T-cell (primary cell): ENCODE results near the gene TEAD1. TPM values are rescaled to one million over a fixed set of nuclear protein-coding genes. Genes with fewer than 3 reads are reported as not detected.

Experiments
- ATAC-seq, 4 experiments: fragments of 200-7000 bp in 3 of 4; fragments of 150-1000 bp in 1 of 4; cut with Tn5 transposase; replicated peaks in 1 of 4; 1 replicate in 3 of 4; 2 replicates in 1 of 4; pipeline ENCODE4 v1.10.0; 2021; ENCODE audit warnings: moderate library complexity in 3 of 4, mild to moderate bottlenecking in 2 of 4, moderate number of reproducible peaks in 1 of 4
- CTCF ChIA-PET, 2 donors: fragments of 300-600 bp; sonication (Branson Sonifier 250); formaldehyde crosslinking; loops; one replicate each; lab custom pipeline; 2022; ENCODE audit warnings: antibody characterized with exemption in 2 of 2; lab: Charles Lee
- POLR2A ChIA-PET, 2 donors: fragments of 300-600 bp; sonication (Branson Sonifier 250); formaldehyde crosslinking; loops; one replicate each; lab custom pipeline; 2022; ENCODE audit warnings: antibody characterized with exemption in 2 of 2; lab: Charles Lee
- DNase-seq, 35 experiments: peaks; one replicate each; pipeline versions ENCODE4 v3.0.0 to v3.0.0-alpha.2; 2013 to 2023
- H3K27ac ChIP-seq: one replicate; pipeline ENCODE4 v1.5.1; 2013; ENCODE audit warnings: low read length
- H3K27me3 ChIP-seq, 2 experiments: replicated peaks in 1 of 2; 1 replicate in 1 of 2; 2 replicates in 1 of 2; pipeline versions ENCODE4 v1.6.1 to v1.7.0; 2013; ENCODE audit warnings: low read length in 1 of 2, mixed read lengths in 1 of 2; ENCODE audit not compliant: control insufficient read depth in 2 of 2, insufficient read depth in 2 of 2; ENCODE audit errors: extremely low read depth in 1 of 2
- H3K36me3 ChIP-seq, 2 donors: 1 replicate in 1 of 2; 2 replicates in 1 of 2; pipeline versions ENCODE4 v1.6.1 to v1.7.0; 2013; ENCODE audit warnings: low read length in 1 of 2; ENCODE audit not compliant: control insufficient read depth in 2 of 2, insufficient read depth in 1 of 2; ENCODE audit errors: extremely low read depth in 1 of 2
- H3K4me1 ChIP-seq, 2 experiments: 1 replicate in 1 of 2; 2 replicates in 1 of 2; pipeline versions ENCODE4 v1.6.1 to v1.7.0; 2013; ENCODE audit warnings: low read length in 2 of 2, mixed read lengths in 1 of 2; ENCODE audit not compliant: insufficient read depth in 2 of 2, control insufficient read depth in 1 of 2; ENCODE audit errors: extremely low read depth in 1 of 2
- H3K4me3 ChIP-seq, 2 donors: 1 replicate in 1 of 2; 2 replicates in 1 of 2; pipeline versions ENCODE4 v1.5.1 to v1.7.0; 2013; ENCODE audit warnings: mild to moderate bottlenecking in 2 of 2, low read length in 1 of 2, moderate library complexity in 1 of 2; ENCODE audit not compliant: control insufficient read depth in 1 of 2; ENCODE audit errors: extremely low read depth in 1 of 2
- H3K9me3 ChIP-seq: 2 replicates; pipeline ENCODE4 v1.7.0; 2013
- H3K27ac Mint-ChIP-seq, 2 donors: one replicate each; pipeline ENCODE4 v1.8.0; 2020 to 2021; ENCODE audit warnings: mild to moderate bottlenecking in 2 of 2, mixed read lengths in 2 of 2
- H3K27me3 Mint-ChIP-seq, 2 donors: one replicate each; pipeline ENCODE4 v1.8.0; 2021 to 2022; ENCODE audit warnings: mixed read lengths in 2 of 2
- H3K36me3 Mint-ChIP-seq: one replicate; pipeline ENCODE4 v1.8.0; 2021; ENCODE audit warnings: mixed read lengths
- H3K4me1 Mint-ChIP-seq, 3 donors: one replicate each; pipeline ENCODE4 v1.8.0; 2020 to 2022; ENCODE audit warnings: mixed read lengths in 3 of 3, mild to moderate bottlenecking in 1 of 3
- H3K4me3 Mint-ChIP-seq, 3 donors: one replicate each; pipeline ENCODE4 v1.8.0; 2020 to 2022; ENCODE audit warnings: mild to moderate bottlenecking in 3 of 3, mixed read lengths in 3 of 3, moderate library complexity in 3 of 3
- H3K9me3 Mint-ChIP-seq, 3 donors: one replicate each; pipeline ENCODE4 v1.8.0; 2020 to 2022; ENCODE audit warnings: mixed read lengths in 3 of 3
- WGBS: methylation state at CpG from one replicate; pipeline ENCODE4 v1.1.5; 2013; ENCODE audit warnings: missing lambda C conversion rate; ENCODE audit not compliant: insufficient coverage; 5-methylcytosine and 5-hydroxymethylcytosine counted together
- total RNA-seq, 35 experiments: library from RNA in 6 of 35; stranded (reverse) in 6 of 35; fragments of 120-200 nt in 1 of 35; gene quantifications; one replicate each; pipeline versions ENCODE4 v1.2.1 to v1.2.4 and lab custom pipeline; 2013 to 2026

Gene TEAD1
- total RNA-seq, 5 donors from 2014 or later (not counting 1 experiment from before 2014, with no cell fraction given), result 0.20 to 0.72 (median 0.44) TPM; not detected in 1

GRCh38 chr11:12936200-12936599, 262.0 kb downstream of the TEAD1 start:
- Histone ChIP-seq H3K4me3 (no peak overlapping the region), H3K4me1 (no peaks in the 10 kb centered on the region), H3K9me3 (no peaks in the 10 kb centered on the region), H3K36me3 (no peaks in the 10 kb centered on the region), H3K27ac (no peak overlapping the region), H3K27me3 (peaks cover 0 to 10% of the 10 kb centered on the region in 2 experiments)
- Mint-ChIP-seq H3K36me3 (no peaks in the 10 kb centered on the region), H3K4me1 (no peaks in the 10 kb centered on the region), H3K9me3 (no peaks in the 10 kb centered on the region), H3K27me3 (peaks cover 2 to 31% of the 10 kb centered on the region in 2 donors), H3K27ac (no peak overlapping the region), H3K4me3 (no peak overlapping the region)
- ATAC-seq (no peak), DNase-seq (no peak)
- ChIA-PET POLR2A (no interaction called here), CTCF (no interaction called here)
- no CpG with 5 or more reads among the region's 2 CpGs for WGBS

DNA sequence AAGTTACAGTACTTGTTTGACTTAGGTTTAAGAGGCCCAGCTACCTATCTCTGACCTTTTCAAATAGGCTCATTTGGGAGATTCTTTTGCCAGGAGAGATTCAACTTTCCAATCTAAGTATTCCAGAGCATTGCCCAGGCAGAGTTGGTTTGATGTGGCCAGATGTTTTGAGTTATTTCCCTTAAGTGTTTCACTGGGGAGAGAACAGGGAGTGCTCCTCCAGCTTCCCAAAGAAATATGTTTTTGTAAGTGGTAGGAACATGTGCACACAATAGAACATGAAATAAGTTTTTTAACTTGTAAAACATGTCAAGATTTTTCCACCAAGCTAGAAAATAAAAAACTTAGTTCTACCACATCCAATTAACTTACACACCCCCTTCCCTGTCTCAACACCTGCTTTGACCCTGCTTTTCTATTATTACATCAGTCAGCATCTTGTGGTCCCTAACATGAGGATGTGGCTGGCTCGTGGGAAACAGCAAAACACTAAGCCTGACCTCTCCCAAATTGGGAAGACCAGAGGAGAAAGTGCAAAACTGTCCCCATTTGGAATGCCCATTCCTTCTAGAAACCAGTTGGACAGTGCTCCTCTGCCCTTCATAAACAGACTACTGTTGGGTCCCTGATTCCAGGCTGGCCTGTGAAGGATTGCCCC, 264.5 kb downstream of the TEAD1 start:
- ChIA-PET CTCF (no interaction called here), POLR2A (interaction anchor here in 1 of 2 donors (0.6 kb wide), 1 partner anchor 9 kb away, joined by 14 read pairs; no protein-coding TSS in a partner anchor)
- H3K9me3 ChIP-seq, result no peaks in the 10 kb centered on the region
- H3K36me3 ChIP-seq, result no peaks in the 10 kb centered on the region
- no peak for ATAC-seq
- H3K27me3 Mint-ChIP-seq, result peaks cover 2 to 34% of the 10 kb centered on the region in 2 donors
- H3K9me3 Mint-ChIP-seq, result no peaks in the 10 kb centered on the region
- WGBS, result 38% methylated on average over 1 of the region's 1 CpG
- no peak overlapping the region for H3K4me3 Mint-ChIP-seq
- no peak for DNase-seq
- H3K27ac ChIP-seq, result no peak overlapping the region
- no peaks in the 10 kb centered on the region for H3K4me1 ChIP-seq
- no peak overlapping the region for H3K4me3 ChIP-seq
- peaks cover 0 to 13% of the 10 kb centered on the region in 2 experiments for H3K27me3 ChIP-seq
- H3K36me3 Mint-ChIP-seq, result no peaks in the 10 kb centered on the region
- H3K27ac Mint-ChIP-seq, result no peak overlapping the region
- no peaks in the 10 kb centered on the region for H3K4me1 Mint-ChIP-seq

DNA sequence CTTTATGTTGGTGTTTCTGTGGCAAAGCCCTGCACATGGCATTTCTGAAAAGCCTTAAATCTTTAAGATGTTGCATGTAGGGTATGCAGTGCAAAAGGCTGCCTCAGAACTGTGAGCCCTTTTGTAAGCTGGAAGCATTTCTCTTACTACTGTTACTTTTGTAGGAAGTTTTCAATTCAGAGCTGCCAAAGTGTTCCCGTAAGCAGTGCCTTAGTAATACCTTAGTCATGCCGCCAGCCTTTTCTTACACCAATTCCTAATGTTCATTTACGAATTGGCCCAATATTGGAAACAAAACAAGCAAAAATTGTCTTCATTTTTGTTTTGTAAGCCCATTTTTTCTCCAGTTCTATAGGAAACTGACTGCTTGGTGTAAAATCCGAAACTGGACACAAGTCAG, 267.4 kb downstream of the TEAD1 start:
- POLR2A ChIA-PET, result no interaction called here

DNA sequence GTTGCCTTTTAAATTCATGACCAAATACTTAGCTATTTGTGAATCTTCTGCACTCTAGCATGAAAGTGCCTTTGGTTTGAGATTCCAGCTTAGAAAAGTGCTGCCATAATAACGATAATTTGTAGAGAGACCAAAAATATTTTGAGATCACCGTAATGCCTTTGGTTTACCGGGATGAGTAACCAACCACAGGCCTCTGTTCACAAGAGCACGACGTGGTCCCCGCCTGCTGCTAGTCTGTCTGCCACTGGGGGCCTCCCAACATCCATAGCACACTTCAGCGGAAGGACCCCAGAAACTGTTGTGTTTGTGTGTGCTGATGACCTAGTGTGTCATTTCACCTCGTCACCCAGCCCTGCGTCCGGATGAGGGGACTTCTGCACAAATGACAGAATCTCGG, 267.9 kb downstream of the TEAD1 start:
- no peak overlapping the region for H3K27ac Mint-ChIP-seq
- peaks cover 0 to 33% of the 10 kb centered on the region in 2 donors for H3K27me3 Mint-ChIP-seq
- no peaks in the 10 kb centered on the region for H3K36me3 ChIP-seq
- no peak overlapping the region for H3K4me3 Mint-ChIP-seq
- WGBS, result 95% methylated on average over 3 of the region's 11 CpGs
- peaks cover 0 to 6% (median 3%) of the 10 kb centered on the region in 3 donors for H3K9me3 Mint-ChIP-seq
- DNase-seq (no peak), ATAC-seq (no peak)
- no peaks in the 10 kb centered on the region for H3K36me3 Mint-ChIP-seq
- no peak overlapping the region for H3K4me3 ChIP-seq
- peaks cover 0 to 7% of the 10 kb centered on the region in 2 experiments for H3K27me3 ChIP-seq
- H3K27ac ChIP-seq, result no peak overlapping the region
- H3K9me3 ChIP-seq, result no peaks in the 10 kb centered on the region
- no peaks in the 10 kb centered on the region for H3K4me1 ChIP-seq
- ChIA-PET POLR2A (no interaction called here), CTCF (no interaction called here)
- no peaks in the 10 kb centered on the region for H3K4me1 Mint-ChIP-seq

More for the DNA sequence above, 267.4 kb downstream of the TEAD1 start:
- Mint-ChIP-seq H3K4me1 (no peaks in the 10 kb centered on the region), H3K4me3 (no peak overlapping the region), H3K27me3 (peaks cover 0 to 35% of the 10 kb centered on the region in 2 donors), H3K36me3 (no peaks in the 10 kb centered on the region), H3K27ac (no peak overlapping the region), H3K9me3 (peaks cover 0 to 4% (median under 1%) of the 10 kb centered on the region in 3 donors)
- DNase-seq, result no peak
- no peak overlapping the region for H3K4me3 ChIP-seq
- H3K4me1 ChIP-seq, result no peaks in the 10 kb centered on the region
- H3K36me3 ChIP-seq, result no peaks in the 10 kb centered on the region
- 81% methylated on average over 3 of the region's 4 CpGs for WGBS
- peaks cover 0 to 8% of the 10 kb centered on the region in 2 experiments for H3K27me3 ChIP-seq
- no peak overlapping the region for H3K27ac ChIP-seq
- CTCF ChIA-PET, result no interaction called here
- no peak for ATAC-seq
- no peaks in the 10 kb centered on the region for H3K9me3 ChIP-seq

DNA sequence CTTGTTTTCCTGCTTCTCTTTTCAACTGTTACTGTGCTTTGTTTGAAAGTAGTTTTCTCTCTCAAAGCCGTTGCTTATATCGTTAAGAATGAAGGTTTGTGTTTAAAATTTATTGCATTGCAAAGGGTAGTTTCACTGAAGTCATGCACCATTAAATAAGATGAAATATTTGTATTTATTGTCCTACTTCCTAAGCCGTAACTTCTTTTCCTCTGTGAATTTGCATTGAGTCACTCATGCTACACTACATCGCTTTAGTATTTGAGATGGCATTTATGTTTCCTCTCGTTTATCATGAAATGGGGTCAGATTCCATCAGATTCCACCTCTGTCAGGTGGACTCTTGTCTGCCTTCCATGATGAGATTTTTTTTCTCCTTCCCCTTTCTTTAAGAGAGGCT, 269.1 kb downstream of the TEAD1 start:
- no peaks in the 10 kb centered on the region for H3K36me3 Mint-ChIP-seq
- POLR2A ChIA-PET, result no interaction called here
- peaks cover 0 to 6% (median 3%) of the 10 kb centered on the region in 3 donors for H3K9me3 Mint-ChIP-seq
- 100% methylated on average over 1 of the region's 5 CpGs for WGBS
- no peak overlapping the region for H3K27ac Mint-ChIP-seq
- no peak overlapping the region for H3K4me3 Mint-ChIP-seq
- no peaks in the 10 kb centered on the region for H3K36me3 ChIP-seq
- CTCF ChIA-PET, result no interaction called here
- DNase-seq, result no peak
- H3K27ac ChIP-seq, result no peak overlapping the region
- H3K4me1 ChIP-seq, result no peaks in the 10 kb centered on the region
- no peak overlapping the region for H3K4me3 ChIP-seq
- H3K27me3 ChIP-seq, result peaks cover 0 to 9% of the 10 kb centered on the region in 2 experiments
- H3K4me1 Mint-ChIP-seq, result no peaks in the 10 kb centered on the region
- ATAC-seq, result no peak
- peaks cover 8 to 37% of the 10 kb centered on the region in 2 donors for H3K27me3 Mint-ChIP-seq
- H3K9me3 ChIP-seq, result no peaks in the 10 kb centered on the region

DNA sequence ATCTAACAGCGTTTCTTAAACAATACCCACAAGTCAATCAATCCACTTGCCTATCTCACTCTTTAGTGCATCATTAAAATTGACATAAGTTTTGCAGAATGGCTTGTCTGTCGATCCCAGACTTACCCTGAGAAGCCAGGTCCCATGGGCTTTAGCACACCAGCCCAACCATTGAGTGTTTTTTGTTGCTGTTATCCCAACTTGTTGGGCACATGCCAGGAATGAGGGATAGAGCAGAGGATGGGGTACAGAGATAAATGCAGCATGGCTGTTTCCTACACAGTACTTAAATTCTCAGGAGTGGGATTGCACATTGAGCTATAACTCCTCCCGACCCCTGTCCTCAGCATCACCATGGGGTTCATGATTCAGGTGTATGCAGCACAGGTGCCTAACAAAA, 270.7 kb downstream of the TEAD1 start:
- Histone ChIP-seq H3K27ac (no peak overlapping the region), H3K9me3 (no peaks in the 10 kb centered on the region), H3K4me1 (no peaks in the 10 kb centered on the region), H3K4me3 (no peak overlapping the region), H3K36me3 (no peaks in the 10 kb centered on the region), H3K27me3 (peaks cover 0 to 9% of the 10 kb centered on the region in 2 experiments)
- CTCF ChIA-PET, result no interaction called here
- Mint-ChIP-seq H3K4me3 (no peak overlapping the region), H3K27ac (no peak overlapping the region), H3K27me3 (peaks cover 16 to 42% of the 10 kb centered on the region in 2 donors), H3K36me3 (no peaks in the 10 kb centered on the region), H3K4me1 (no peaks in the 10 kb centered on the region), H3K9me3 (peaks cover 0 to 6% (median 3%) of the 10 kb centered on the region in 3 donors)
- POLR2A ChIA-PET, result interaction anchor here (0.6 kb wide), 2 partner anchors 708 to 1598 kb away, joined by 4 to 5 read pairs; no protein-coding TSS in a partner anchor
- ATAC-seq, result no peak
- WGBS, result 100% methylated on average over 1 of the region's 3 CpGs
- no peak for DNase-seq
